ENCODE results near the gene TTLL10. TPM values are rescaled to one million over a fixed set of nuclear protein-coding genes. Genes with fewer than 3 reads are reported as not detected.
"Not testable (repeated sequence)": the region's sequence is repeated elsewhere in the genome, so short reads cannot be mapped to it uniquely, and the experiment has no call there.

TTLL10 gene
- total RNA-seq, 3 donors from 2014 or later, result 0.32 to 4.4 (median 1.8) TPM

- no peak for TF ChIP-seq CTCF (IDR thresholded peaks at IDR 0.05)
- ATAC-seq (peak; percentile 2), DNase-seq (peak in 2 of 3 donors; percentile 48 to 62)
- Histone ChIP-seq H3K9me3 (no peaks in the 10 kb centered on the region), H3K36me3 (ENCODE audit: low read depth) (no peaks in the 10 kb centered on the region), H3K4me3 (no peak overlapping the region), H3K4me1 (ENCODE audit: low read depth) (peaks cover 6% of the 10 kb centered on the region)
- intact Hi-C loops (cut with DNase I, micrococcal nuclease), result no loop called here
Measured at GRCh38 chr1:1171546-1172340, 1.9 kb upstream of the TTLL10 start.

GRCh38 chr1:1173061-1173792 is 453 bp upstream of the TTLL10 start:
- no peak overlapping the region for H3K4me3 ChIP-seq
- no peaks in the 10 kb centered on the region for H3K9me3 ChIP-seq
- peaks cover 4% of the 10 kb centered on the region for H3K4me1 ChIP-seq (ENCODE audit: low read depth)
- intact Hi-C loops (cut with DNase I, micrococcal nuclease), result no loop called here
- no peak for TF ChIP-seq CTCF (IDR thresholded peaks at IDR 0.05)
- DNase-seq (peak in 1 of 3 donors; percentile 33), ATAC-seq (no peak)
- no peaks in the 10 kb centered on the region for H3K36me3 ChIP-seq (ENCODE audit: low read depth)

GRCh38 chr1:1175221-1176062 is 1.8 kb downstream of the TTLL10 start:
- no peak overlapping the region for H3K4me3 ChIP-seq
- no peak for TF ChIP-seq CTCF (IDR thresholded peaks at IDR 0.05)
- H3K36me3 ChIP-seq (ENCODE audit: low read depth), result no peaks in the 10 kb centered on the region
- DNase-seq (peak in 2 of 3 donors; percentile 26 to 36), ATAC-seq (no peak)
- no peaks in the 10 kb centered on the region for H3K4me1 ChIP-seq (ENCODE audit: low read depth)
- no peaks in the 10 kb centered on the region for H3K9me3 ChIP-seq
- intact Hi-C loops (cut with DNase I, micrococcal nuclease), result no loop called here

- H3K9me3 ChIP-seq; intact Hi-C loops (cut with DNase I, micrococcal nuclease); H3K4me3 ChIP-seq; H3K36me3 ChIP-seq (ENCODE audit: low read depth); ATAC-seq; H3K4me1 ChIP-seq (ENCODE audit: low read depth): not testable (repeated sequence)
- peak in 2 of 3 donors; percentile 26 to 34 for DNase-seq
Measured at GRCh38 chr1:1176063-1176761, 2.5 kb downstream of the TTLL10 start.

GRCh38 chr1:1176931-1177330 is 3.3 kb downstream of the TTLL10 start:
- peak in 1 of 3 donors; percentile 2 for DNase-seq
- no peak for TF ChIP-seq CTCF (IDR thresholded peaks at IDR 0.05)
- H3K4me3 ChIP-seq, result no peak overlapping the region
- H3K4me1 ChIP-seq (ENCODE audit: low read depth), result no peaks in the 10 kb centered on the region
- no peaks in the 10 kb centered on the region for H3K36me3 ChIP-seq (ENCODE audit: low read depth)
- intact Hi-C loops (cut with DNase I, micrococcal nuclease), result no loop called here
- no peak for ATAC-seq
- H3K9me3 ChIP-seq, result no peaks in the 10 kb centered on the region

Measured in mucosa of descending colon (tissue), 3 donors.